WTC11 (cell line): ENCODE data around the gene RREB1. TPM values are rescaled to one million over a fixed set of nuclear protein-coding genes. Genes with fewer than 3 reads are reported as not detected.
A peak's percentile ranks its signal among the peaks of the same experiment; 100 is the strongest.

Experiments
- ATAC-seq: fragments of 200-7000 bp; cut with Tn5 transposase; 2 replicates; pipeline ENCODE4 v1.10.0; 2021; ENCODE audit warnings: mild to moderate bottlenecking, moderate library complexity
- CTCF ChIA-PET: fragments of 300-600 bp; sonication (Branson Sonifier 250); formaldehyde crosslinking; loops from one replicate; lab custom pipeline; 2021; ENCODE audit warnings: antibody characterized with exemption; lab: Charles Lee
- POLR2A ChIA-PET: fragments of 350-600 bp; sonication (Branson Sonifier 250); formaldehyde crosslinking; loops from one replicate; lab custom pipeline; 2021; ENCODE audit warnings: antibody characterized with exemption; lab: Charles Lee
- DNase-seq: peaks from one replicate; pipeline ENCODE4 v3.0.0; 2021; ENCODE audit warnings: low spot score
- H3K27ac Mint-ChIP-seq: 2 replicates; pipeline ENCODE4 v1.8.0; 2021; ENCODE audit warnings: mixed read lengths
- H3K27me3 Mint-ChIP-seq: 2 replicates; pipeline ENCODE4 v1.8.0; 2021; ENCODE audit warnings: low read depth, mild to moderate bottlenecking, moderate library complexity, mixed read lengths
- H3K36me3 Mint-ChIP-seq: 2 replicates; pipeline ENCODE4 v1.8.0; 2021; ENCODE audit warnings: mixed read lengths
- H3K4me1 Mint-ChIP-seq: 2 replicates; pipeline ENCODE4 v1.8.0; 2022; ENCODE audit warnings: mixed read lengths
- H3K4me3 Mint-ChIP-seq: 2 replicates; pipeline ENCODE4 v1.8.0; 2021; ENCODE audit warnings: mild to moderate bottlenecking, moderate library complexity, mixed read lengths
- H3K9me3 Mint-ChIP-seq: 2 replicates; pipeline ENCODE4 v1.8.0; 2021; ENCODE audit warnings: mixed read lengths
- ARID4B ChIP-seq: sonication (generic); formaldehyde crosslinking; IDR thresholded peaks from 2 replicates; pipeline ENCODE4 v1.8.0; 2023; ENCODE audit warnings: missing genetic modification reagents, mild to moderate bottlenecking, borderline replicate concordance
- ATF2 ChIP-seq: sonication (generic); formaldehyde crosslinking; IDR thresholded peaks from 2 replicates; pipeline ENCODE4 v1.8.1; 2022; ENCODE audit warnings: low read depth, missing genetic modification reagents, borderline replicate concordance
- ATF6 ChIP-seq: sonication (generic); formaldehyde crosslinking; IDR thresholded peaks from 2 replicates; pipeline ENCODE4 v1.8.1; 2023; ENCODE audit warnings: mild to moderate bottlenecking, missing genetic modification reagents
- CDX4 ChIP-seq: fragments of 250-450 bp; sonication (Bioruptor Pico); IDR thresholded peaks from 2 replicates; pipeline ENCODE4 v1.9.0; 2021; ENCODE audit warnings: moderate library complexity, mild to moderate bottlenecking, inconsistent platforms, borderline replicate concordance
- ELF4 ChIP-seq: sonication (generic); formaldehyde crosslinking; IDR thresholded peaks from 2 replicates; pipeline ENCODE4 v1.8.1; 2022; ENCODE audit warnings: low read depth, mild to moderate bottlenecking, moderate library complexity, missing genetic modification reagents
- ERG ChIP-seq: fragments of 250-450 bp; sonication (Bioruptor Pico); IDR thresholded peaks from 2 replicates; pipeline ENCODE4 v1.8.0; 2021; ENCODE audit warnings: mild to moderate bottlenecking
- ETV6 ChIP-seq: sonication (generic); formaldehyde crosslinking; IDR thresholded peaks from 2 replicates; pipeline ENCODE4 v1.8.1; 2022; ENCODE audit warnings: mild to moderate bottlenecking, missing genetic modification reagents
- GTF2I ChIP-seq: fragments of 250-450 bp; sonication (Bioruptor Pico); conservative IDR thresholded peaks from 2 replicates; pipeline ENCODE4 v1.4.0; 2021; ENCODE audit warnings: mild to moderate bottlenecking
- MAX ChIP-seq: sonication (generic); formaldehyde crosslinking; IDR thresholded peaks from 2 replicates; pipeline ENCODE4 v1.8.0; 2022; ENCODE audit warnings: mild to moderate bottlenecking, missing genetic modification reagents
- MYBL2 ChIP-seq: sonication (generic); formaldehyde crosslinking; IDR thresholded peaks from 2 replicates; pipeline ENCODE4 v1.8.1; 2023; ENCODE audit warnings: mild to moderate bottlenecking, moderate library complexity, missing genetic modification reagents
- NR3C1 ChIP-seq: sonication (generic); formaldehyde crosslinking; conservative IDR thresholded peaks from 2 replicates; pipeline ENCODE4 v1.8.1; 2023; ENCODE audit warnings: low read depth, mild to moderate bottlenecking, missing genetic modification reagents
- PREB ChIP-seq: sonication (generic); formaldehyde crosslinking; IDR thresholded peaks from 2 replicates; pipeline ENCODE4 v1.8.1; 2022; ENCODE audit warnings: mild to moderate bottlenecking, missing genetic modification reagents, moderate library complexity, borderline replicate concordance
- TEAD1 ChIP-seq: sonication (generic); formaldehyde crosslinking; IDR thresholded peaks from 2 replicates; pipeline ENCODE4 v1.8.0; 2022; ENCODE audit warnings: mild to moderate bottlenecking, missing genetic modification reagents
- ZNF219 ChIP-seq: sonication (generic); formaldehyde crosslinking; IDR thresholded peaks from 2 replicates; pipeline ENCODE4 v1.8.0; 2023; ENCODE audit warnings: missing genetic modification reagents, mild to moderate bottlenecking, borderline replicate concordance
- ZNF263 ChIP-seq: sonication (generic); formaldehyde crosslinking; IDR thresholded peaks from 2 replicates; pipeline ENCODE4 v1.8.1; 2022; ENCODE audit warnings: low read depth, mild to moderate bottlenecking, moderate library complexity, missing genetic modification reagents
- ZNF423 ChIP-seq: fragments of 250-450 bp; sonication (Bioruptor Pico); IDR thresholded peaks from 2 replicates; pipeline ENCODE4 v2.1.2; 2022; ENCODE audit warnings: mild to moderate bottlenecking, moderate library complexity
- total RNA-seq: library from RNA; stranded (reverse); gene quantifications from 3 replicates; pipeline ENCODE4 v1.2.3, GENCODE V29; 2021

RREB1 gene
- total RNA-seq, 1 experiment from 2014 or later: 38.5 TPM

GRCh38 chr6:7214468-7214867 is 106.7 kb downstream of the RREB1 start (continued):
- TF ChIP-seq PREB (CRISPR knock-in tag) (no peak), ATF2 (CRISPR knock-in tag) (no peak), NR3C1 (no peak), MAX (CRISPR knock-in tag) (no peak), ELF4 (no peak)

GRCh38 chr6:7215131-7215530 is 107.4 kb downstream of the RREB1 start:
- DNase-seq (no peak), ATAC-seq (no peak)
- Mint-ChIP-seq H3K27ac (peak overlapping the region; percentile 47; the same call in 1 of the 2 replicates), H3K36me3 (peaks cover 38% of the 10 kb centered on the region), H3K4me3 (no peak overlapping the region), H3K9me3 (no peaks in the 10 kb centered on the region), H3K4me1 (peaks cover 14% of the 10 kb centered on the region), H3K27me3 (no peaks in the 10 kb centered on the region)
- ChIA-PET CTCF (no interaction called here), POLR2A (no interaction called here)
- TF ChIP-seq GTF2I (CRISPR knock-in tag) (no peak), TEAD1 (no peak), ERG (CRISPR knock-in tag) (no peak), MYBL2 (CRISPR knock-in tag) (no peak), ETV6 (CRISPR knock-in tag) (no peak), ZNF263 (CRISPR knock-in tag) (no peak), CDX4 (CRISPR knock-in tag) (no peak)

GRCh38 chr6:7215798-7216231 is 108.1 kb downstream of the RREB1 start:
- ChIA-PET CTCF (no interaction called here), POLR2A (interaction anchor here (0.5 kb wide), 1 partner anchor 693 kb away, joined by 3 read pairs; no protein-coding TSS in a partner anchor)
- TF ChIP-seq ARID4B (no peak), ZNF219 (CRISPR knock-in tag) (no peak), ZNF423 (CRISPR knock-in tag) (no peak), ATF6 (CRISPR knock-in tag) (no peak)
- Mint-ChIP-seq H3K4me3 (no peak overlapping the region), H3K27me3 (no peaks in the 10 kb centered on the region), H3K9me3 (no peaks in the 10 kb centered on the region), H3K36me3 (peaks cover 36% of the 10 kb centered on the region), H3K4me1 (peaks cover 17% of the 10 kb centered on the region), H3K27ac (peak overlapping the region; percentile 47)
- ATAC-seq (no peak), DNase-seq (no peak)
